PC-3 (cell line): Measurements from ENCODE around the gene ADGRL3. TPM values are rescaled to one million over a fixed set of nuclear protein-coding genes. Genes with fewer than 3 reads are reported as not detected.

Experiments used
- ATAC-seq: fragments of 200-7000 bp; cut with Tn5 transposase; 2 replicates; pipeline ENCODE4 v1.9.1; 2020; ENCODE audit warnings: mild to moderate bottlenecking, moderate library complexity
- BruUV-seq: library from RNA; stranded (reverse); fragments of 400-500 nt; replicated peaks from 2 replicates; lab custom pipeline; 2021; lab: Mats Ljungman, UMichigan
- CTCF ChIA-PET: fragments of 300-600 bp; sonication (Branson Sonifier 250); formaldehyde crosslinking; loops from one replicate; lab custom pipeline; 2022; ENCODE audit warnings: antibody characterized with exemption; lab: Charles Lee
- POLR2A ChIA-PET: fragments of 300-600 bp; sonication (Branson Sonifier 250); formaldehyde crosslinking; loops from one replicate; lab custom pipeline; 2022; ENCODE audit warnings: antibody characterized with exemption; ENCODE audit not compliant: unreplicated experiment; lab: Charles Lee
- DNase-seq: peaks from one replicate; pipeline ENCODE4 v3.0.0-alpha.2; 2015
- H2AFZ ChIP-seq: fragments of 300-600 bp; sonication (generic); 2 replicates; pipeline ENCODE4 v1.6.0; 2016; ENCODE audit warnings: antibody characterized with exemption, low read length
- H3F3A ChIP-seq: fragments of 300-600 bp; sonication (generic); one replicate; pipeline ENCODE4 v1.6.0; 2017; ENCODE audit warnings: antibody characterized with exemption, low read length, control low read depth, mild to moderate bottlenecking; ENCODE audit not compliant: unreplicated experiment
- H3K27ac ChIP-seq: fragments of 300-600 bp; sonication (generic); 2 replicates; pipeline ENCODE4 v1.5.1; 2016; ENCODE audit warnings: mild to moderate bottlenecking, low read length
- H3K27me3 ChIP-seq: fragments of 300-600 bp; sonication (generic); 2 replicates; pipeline ENCODE4 v1.6.1; 2016; ENCODE audit warnings: low read length, mixed read lengths
- H3K36me3 ChIP-seq: fragments of 300-600 bp; sonication (generic); 2 replicates; pipeline ENCODE4 v1.6.1; 2016; ENCODE audit warnings: low read depth, mixed run types, low read length, mixed read lengths
- H3K4me1 ChIP-seq: fragments of 300-600 bp; sonication (generic); 2 replicates; pipeline ENCODE4 v1.5.1; 2016; ENCODE audit warnings: low read length; ENCODE audit not compliant: insufficient read depth
- H3K4me2 ChIP-seq: fragments of 300-600 bp; sonication (generic); 2 replicates; pipeline ENCODE4 v1.6.0; 2016; ENCODE audit warnings: low read length
- H3K4me3 ChIP-seq: fragments of 300-600 bp; sonication (generic); 2 replicates; pipeline ENCODE4 v1.5.1; 2016; ENCODE audit warnings: mild to moderate bottlenecking, low read length, mixed read lengths
- H3K79me2 ChIP-seq: fragments of 300-600 bp; sonication (generic); 2 replicates; pipeline ENCODE4 v1.6.1; 2017; ENCODE audit warnings: low read length, mixed read lengths
- H3K9ac ChIP-seq: fragments of 300-600 bp; sonication (generic); 2 replicates; pipeline ENCODE4 v1.6.0; 2016; ENCODE audit warnings: mild to moderate bottlenecking, low read length
- H3K9me2 ChIP-seq: fragments of 300-600 bp; sonication (generic); replicated peaks from 2 replicates; pipeline ENCODE4 v1.6.1; 2016; ENCODE audit warnings: mixed run types, low read length, mixed read lengths
- H3K9me3 ChIP-seq: fragments of 300-600 bp; sonication (generic); 2 replicates; pipeline ENCODE4 v1.6.1; 2016; ENCODE audit warnings: low read length, mixed read lengths
- H4K20me1 ChIP-seq: fragments of 300-600 bp; sonication (generic); 2 replicates; pipeline ENCODE4 v1.6.1; 2016; ENCODE audit warnings: low read length, mixed read lengths
- EZH2 ChIP-seq: fragments of 300-600 bp; sonication (generic); IDR thresholded peaks from one replicate; pipeline ENCODE4 v1.6.1; 2017; ENCODE audit warnings: antibody characterized with exemption, mild to moderate bottlenecking, low read length; ENCODE audit not compliant: unreplicated experiment
- EZH2phosphoT487 ChIP-seq: fragments of 300-600 bp; sonication (generic); IDR thresholded peaks from 2 replicates; pipeline ENCODE4 v1.6.1; 2018; ENCODE audit warnings: mild to moderate bottlenecking, antibody characterized with exemption, low read length, borderline replicate concordance
- intact Hi-C: fragments of 100-400 bp; cut with micrococcal nuclease; formaldehyde crosslinking; loops from 2 replicates; pipeline ENCODE4 v1.9.0; 2023
- total RNA-seq: library from RNA; depleted of rRNA; stranded (reverse); fragments of >200 nt; gene quantifications from 2 replicates; pipeline ENCODE4 v1.2.3, GENCODE V29; 2014
- TF ChIP-seq, protein P1 (sequence below): fragments of 300-600 bp; sonication (generic); conservative IDR thresholded peaks from 2 replicates; pipeline ENCODE4 v1.5.1; 2017; ENCODE audit warnings: antibody characterized with exemption, low read depth, mild to moderate bottlenecking, low read length

The ADGRL3 gene
- total RNA-seq, 1 experiment from 2014 or later = 0.66 TPM

DNA sequence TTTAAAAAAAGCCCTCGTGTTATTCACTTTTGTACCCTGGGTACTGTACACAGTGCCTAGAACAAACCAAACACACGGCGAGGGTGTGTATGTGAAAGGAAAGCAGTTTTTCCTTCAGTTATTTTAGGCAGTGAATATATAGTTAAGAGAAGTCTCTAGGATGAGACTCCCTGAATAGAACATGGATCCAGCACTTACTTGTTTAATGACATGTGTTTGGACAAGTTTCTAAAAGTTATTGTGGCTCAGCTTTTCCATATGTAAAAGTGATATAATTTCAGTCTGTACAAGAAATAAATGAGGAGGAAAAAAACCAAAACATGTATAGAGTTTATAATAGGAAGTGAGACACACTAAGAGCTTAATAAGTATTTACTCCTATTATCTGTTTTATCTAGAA lies 273.2 kb downstream of the ADGRL3 start:
- intact Hi-C loops = no loop called here
- no peak for ATAC-seq
- Histone ChIP-seq H3K9me3 (no peaks in the 10 kb centered on the region), H3K79me2 (no peaks in the 10 kb centered on the region), H2AFZ (no peak overlapping the region), H3K9ac (no peak overlapping the region), H3F3A (peaks cover 4% of the 10 kb centered on the region), H3K4me3 (no peak overlapping the region), H3K9me2 (no peaks in the 10 kb centered on the region), H3K4me1 (peaks cover 16% of the 10 kb centered on the region), H3K4me2 (no peak overlapping the region), H3K27ac (no peak overlapping the region), H3K36me3 (no peaks in the 10 kb centered on the region), H4K20me1 (no peaks in the 10 kb centered on the region), H3K27me3 (no peaks in the 10 kb centered on the region)
- CTCF ChIA-PET = no interaction called here
- BruUV-seq = no TSS peak
- no peak for DNase-seq
- POLR2A ChIA-PET = no interaction called here
- no peak for TF ChIP-seq EZH2
- no peak for TF ChIP-seq EZH2phosphoT487
- TF ChIP-seq, protein P1, sequence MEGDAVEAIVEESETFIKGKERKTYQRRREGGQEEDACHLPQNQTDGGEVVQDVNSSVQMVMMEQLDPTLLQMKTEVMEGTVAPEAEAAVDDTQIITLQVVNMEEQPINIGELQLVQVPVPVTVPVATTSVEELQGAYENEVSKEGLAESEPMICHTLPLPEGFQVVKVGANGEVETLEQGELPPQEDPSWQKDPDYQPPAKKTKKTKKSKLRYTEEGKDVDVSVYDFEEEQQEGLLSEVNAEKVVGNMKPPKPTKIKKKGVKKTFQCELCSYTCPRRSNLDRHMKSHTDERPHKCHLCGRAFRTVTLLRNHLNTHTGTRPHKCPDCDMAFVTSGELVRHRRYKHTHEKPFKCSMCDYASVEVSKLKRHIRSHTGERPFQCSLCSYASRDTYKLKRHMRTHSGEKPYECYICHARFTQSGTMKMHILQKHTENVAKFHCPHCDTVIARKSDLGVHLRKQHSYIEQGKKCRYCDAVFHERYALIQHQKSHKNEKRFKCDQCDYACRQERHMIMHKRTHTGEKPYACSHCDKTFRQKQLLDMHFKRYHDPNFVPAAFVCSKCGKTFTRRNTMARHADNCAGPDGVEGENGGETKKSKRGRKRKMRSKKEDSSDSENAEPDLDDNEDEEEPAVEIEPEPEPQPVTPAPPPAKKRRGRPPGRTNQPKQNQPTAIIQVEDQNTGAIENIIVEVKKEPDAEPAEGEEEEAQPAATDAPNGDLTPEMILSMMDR = no peak

DNA sequence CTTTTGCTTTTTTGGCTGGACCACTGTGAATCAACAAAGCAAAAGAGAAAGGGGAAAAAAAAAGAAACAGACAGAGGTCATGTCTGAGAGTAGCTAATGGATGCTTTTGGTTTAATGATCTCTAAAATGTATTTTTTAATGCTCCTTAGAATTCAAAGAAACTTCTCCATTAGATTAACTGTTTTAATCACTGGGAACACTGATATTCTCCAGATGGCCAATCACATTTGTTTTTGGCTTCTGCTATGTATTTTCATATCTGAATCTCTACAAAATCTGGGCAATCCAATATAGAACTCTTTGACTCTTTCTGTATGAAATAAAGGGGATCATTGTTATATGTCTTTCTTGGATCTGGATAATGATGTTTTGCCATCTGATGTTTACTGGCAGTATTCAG lies 278.2 kb downstream of the ADGRL3 start:
- H3K9ac ChIP-seq = no peak overlapping the region
- DNase-seq = no peak
- H3K27ac ChIP-seq = no peak overlapping the region
- H3K4me1 ChIP-seq = no peaks in the 10 kb centered on the region
- H4K20me1 ChIP-seq = no peaks in the 10 kb centered on the region
- H3K79me2 ChIP-seq = no peaks in the 10 kb centered on the region
- no peak overlapping the region for H3K4me2 ChIP-seq
- no peak overlapping the region for H3K4me3 ChIP-seq
- intact Hi-C loops = no loop called here
- H2AFZ ChIP-seq = no peak overlapping the region
- CTCF ChIA-PET = no interaction called here
- no peaks in the 10 kb centered on the region for H3K27me3 ChIP-seq
- no peaks in the 10 kb centered on the region for H3F3A ChIP-seq
- ATAC-seq = no peak
- H3K9me2 ChIP-seq = no peaks in the 10 kb centered on the region
- no TSS peak for BruUV-seq
- TF ChIP-seq, protein P1 = no peak
- TF ChIP-seq EZH2phosphoT487 (no peak), EZH2 (no peak)
- no peaks in the 10 kb centered on the region for H3K9me3 ChIP-seq
- POLR2A ChIA-PET = no interaction called here
- no peaks in the 10 kb centered on the region for H3K36me3 ChIP-seq

GRCh38 chr4:61485056-61485455 lies 284.9 kb downstream of the ADGRL3 start:
- intact Hi-C loops = no loop called here
- CTCF ChIA-PET = no interaction called here
- Histone ChIP-seq H3K36me3 (no peaks in the 10 kb centered on the region), H3K9ac (no peak overlapping the region), H4K20me1 (no peaks in the 10 kb centered on the region), H3K9me2 (no peaks in the 10 kb centered on the region), H3K79me2 (no peaks in the 10 kb centered on the region), H3K27ac (no peak overlapping the region), H3K4me2 (no peak overlapping the region), H3K27me3 (no peaks in the 10 kb centered on the region), H3K9me3 (no peaks in the 10 kb centered on the region), H2AFZ (no peak overlapping the region), H3F3A (no peaks in the 10 kb centered on the region), H3K4me3 (no peak overlapping the region), H3K4me1 (no peaks in the 10 kb centered on the region)
- ATAC-seq (no peak), DNase-seq (no peak)
- BruUV-seq = no TSS peak
- TF ChIP-seq EZH2phosphoT487 = no peak
- no peak for TF ChIP-seq EZH2
- TF ChIP-seq, protein P1 = no peak
- POLR2A ChIA-PET = interaction anchor here (0.6 kb wide), 1 partner anchor 136 kb away, joined by 3 read pairs; no protein-coding TSS in a partner anchor
